H7 (cell line): Measurements from ENCODE around the gene SERPINB5. TPM values are rescaled to one million over a fixed set of nuclear protein-coding genes. Genes with fewer than 3 reads are reported as not detected.
A peak's percentile ranks its signal among the peaks of the same experiment; 100 is the strongest.
"Not testable (repeated sequence)": the region's sequence is repeated elsewhere in the genome, so short reads cannot be mapped to it uniquely, and the experiment has no call there.

Experiments
- DNase-seq: peaks from one replicate; pipeline ENCODE4 v3.0.0; 2012
- H3K27me3 ChIP-seq: 2 replicates; pipeline ENCODE4 v1.6.0; 2011; ENCODE audit warnings: mild to moderate bottlenecking, low read length; ENCODE audit not compliant: control insufficient read depth, insufficient read depth
- H3K36me3 ChIP-seq: replicated peaks from 2 replicates; pipeline ENCODE4 v1.5.1; 2011; ENCODE audit warnings: low read length; ENCODE audit not compliant: control insufficient read depth, insufficient read depth
- H3K4me3 ChIP-seq: 2 replicates; pipeline ENCODE4 v1.5.1; 2011; ENCODE audit warnings: low read depth, mild to moderate bottlenecking, control low read depth, low read length, moderate library complexity; ENCODE audit not compliant: insufficient read depth
- total RNA-seq: library from RNA; depleted of rRNA; stranded (reverse); fragments of >200 nt; shearing (Covaris generic); gene quantifications from 2 replicates; pipeline ENCODE4 v1.2.3, GENCODE V29; 2014

The SERPINB5 gene
- total RNA-seq, 1 experiment from 2014 or later: 0.28 TPM

- H3K4me3 ChIP-seq: no peak overlapping the region
- no peaks in the 10 kb centered on the region for H3K27me3 ChIP-seq
- DNase-seq: no peak
- no peaks in the 10 kb centered on the region for H3K36me3 ChIP-seq
Measured at GRCh38 chr18:63451799-63452660, 24.7 kb upstream of the SERPINB5 start.

DNA sequence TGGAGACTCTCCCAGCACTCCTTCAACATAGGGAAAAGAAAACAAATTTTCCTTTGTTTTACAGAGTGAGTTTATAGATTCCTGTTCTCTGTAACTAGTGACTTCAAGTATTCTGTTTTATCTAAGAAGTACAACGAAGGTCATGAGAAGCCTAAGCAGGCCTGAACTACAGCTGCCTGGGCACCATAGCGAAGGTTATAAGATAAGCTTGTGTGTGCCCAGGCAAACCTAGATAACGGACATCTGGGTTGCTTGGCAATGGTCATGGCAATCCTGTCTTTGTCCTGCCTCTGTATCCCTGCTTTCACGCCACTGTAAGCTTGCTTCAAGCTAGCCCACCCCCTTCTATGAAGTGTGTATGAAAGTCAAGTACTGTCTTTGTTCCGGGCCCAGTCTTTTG, 24.0 kb upstream of the SERPINB5 start:
- H3K36me3 ChIP-seq, DNase-seq, H3K4me3 ChIP-seq: not testable (repeated sequence)

DNA sequence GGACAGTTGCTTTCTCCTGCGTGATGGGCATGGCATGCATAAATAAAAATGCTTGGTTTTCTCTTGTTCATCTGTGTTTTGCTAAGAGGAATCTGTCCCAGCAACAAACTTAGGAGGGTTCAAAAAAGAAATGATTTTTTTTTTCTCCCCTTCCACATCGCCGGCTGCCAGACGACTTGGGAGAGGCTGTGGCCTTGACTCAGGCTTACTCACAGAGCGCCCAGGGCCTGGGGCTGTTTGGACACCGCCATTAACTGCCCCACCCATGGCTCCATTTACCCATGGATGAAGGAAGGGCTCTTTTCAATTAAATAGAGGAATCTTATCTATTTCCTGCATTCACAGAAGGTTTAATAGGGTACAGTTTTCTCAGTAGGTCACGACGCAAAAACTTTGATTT, 22.3 kb upstream of the SERPINB5 start:
- no peak overlapping the region for H3K4me3 ChIP-seq
- DNase-seq: no peak
- no peaks in the 10 kb centered on the region for H3K36me3 ChIP-seq
- H3K27me3 ChIP-seq: no peaks in the 10 kb centered on the region

More for the DNA sequence above, 24.0 kb upstream of the SERPINB5 start:
- H3K27me3 ChIP-seq: not testable (repeated sequence)

DNA sequence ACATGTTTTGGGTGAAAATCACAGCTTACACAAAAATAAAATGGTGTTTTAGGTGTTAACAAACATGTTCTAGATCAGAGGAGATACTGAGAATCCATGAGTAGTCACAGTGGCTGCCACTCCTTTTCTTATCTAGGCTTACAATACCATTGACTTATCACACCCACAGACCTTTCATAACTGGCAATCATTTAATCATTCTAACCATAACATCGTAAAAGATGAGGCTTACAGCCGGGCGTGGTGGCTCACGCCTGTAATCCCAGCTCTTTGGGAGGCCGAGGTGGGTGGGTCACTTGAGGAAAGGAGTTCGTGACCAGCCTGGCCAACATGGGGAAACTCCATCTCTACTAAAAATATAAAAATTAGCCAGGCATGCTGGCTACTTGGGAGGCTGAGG, 18.8 kb upstream of the SERPINB5 start:
- DNase-seq: no peak
- Histone ChIP-seq H3K27me3 (no peaks in the 10 kb centered on the region), H3K36me3 (no peaks in the 10 kb centered on the region), H3K4me3 (no peak overlapping the region)

DNA sequence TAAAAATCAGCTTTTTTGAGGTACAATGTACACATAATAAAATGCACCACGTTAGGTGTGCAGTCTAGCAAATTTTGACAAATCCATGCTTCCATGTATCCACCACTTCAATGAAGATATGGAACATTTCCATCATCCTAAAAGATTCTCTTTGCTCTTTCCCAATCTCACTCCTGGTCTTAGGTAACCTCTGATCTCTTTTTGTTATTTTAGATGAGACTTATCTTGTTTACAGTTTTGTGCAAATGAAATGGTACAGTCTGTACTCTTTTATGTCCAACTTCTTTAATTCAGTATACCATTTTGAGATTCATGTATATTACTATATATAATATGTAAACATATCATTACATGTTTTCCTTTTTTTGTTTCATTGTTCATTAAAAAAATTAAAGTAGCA, 16.3 kb upstream of the SERPINB5 start:
- no peaks in the 10 kb centered on the region for H3K27me3 ChIP-seq
- no peak for DNase-seq
- H3K36me3 ChIP-seq: no peaks in the 10 kb centered on the region
- no peak overlapping the region for H3K4me3 ChIP-seq

- no peak for DNase-seq
- no peak overlapping the region for H3K4me3 ChIP-seq
Measured at GRCh38 chr18:63464434-63464833, 12.3 kb upstream of the SERPINB5 start.

GRCh38 chr18:63465059-63465458, 11.7 kb upstream of the SERPINB5 start:
- DNase-seq: no peak
- no peaks in the 10 kb centered on the region for H3K36me3 ChIP-seq

More at GRCh38 chr18:63464434-63464833, 12.3 kb upstream of the SERPINB5 start:
- Histone ChIP-seq H3K27me3 (no peaks in the 10 kb centered on the region), H3K36me3 (no peaks in the 10 kb centered on the region)

GRCh38 chr18:63467699-63468098, 9.1 kb upstream of the SERPINB5 start:
- no peaks in the 10 kb centered on the region for H3K27me3 ChIP-seq
- DNase-seq: no peak
- H3K4me3 ChIP-seq: no peak overlapping the region
- no peaks in the 10 kb centered on the region for H3K36me3 ChIP-seq

More at GRCh38 chr18:63465059-63465458, 11.7 kb upstream of the SERPINB5 start:
- no peaks in the 10 kb centered on the region for H3K27me3 ChIP-seq
- no peak overlapping the region for H3K4me3 ChIP-seq

DNA sequence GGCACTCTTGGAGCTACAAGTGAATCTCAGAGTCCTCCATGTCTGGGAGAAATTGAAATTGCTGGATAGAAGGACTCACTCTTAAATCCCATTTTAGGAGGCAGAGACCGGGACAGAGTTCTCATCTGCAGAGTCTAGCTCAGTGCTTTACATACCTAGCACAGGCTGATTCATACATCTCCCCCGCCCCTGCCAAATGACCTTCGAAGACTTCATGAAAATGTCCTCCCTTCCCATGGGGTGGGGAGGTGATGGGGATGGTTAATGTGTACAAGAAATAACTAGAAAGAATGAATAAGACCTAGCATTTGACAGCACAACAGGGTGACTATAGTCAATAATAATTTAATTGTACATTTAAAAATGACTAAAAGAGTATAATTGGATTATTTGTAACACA, 8.2 kb upstream of the SERPINB5 start:
- H3K4me3 ChIP-seq: no peak overlapping the region
- no peak for DNase-seq
- H3K36me3 ChIP-seq: no peaks in the 10 kb centered on the region
- H3K27me3 ChIP-seq: no peaks in the 10 kb centered on the region

DNA sequence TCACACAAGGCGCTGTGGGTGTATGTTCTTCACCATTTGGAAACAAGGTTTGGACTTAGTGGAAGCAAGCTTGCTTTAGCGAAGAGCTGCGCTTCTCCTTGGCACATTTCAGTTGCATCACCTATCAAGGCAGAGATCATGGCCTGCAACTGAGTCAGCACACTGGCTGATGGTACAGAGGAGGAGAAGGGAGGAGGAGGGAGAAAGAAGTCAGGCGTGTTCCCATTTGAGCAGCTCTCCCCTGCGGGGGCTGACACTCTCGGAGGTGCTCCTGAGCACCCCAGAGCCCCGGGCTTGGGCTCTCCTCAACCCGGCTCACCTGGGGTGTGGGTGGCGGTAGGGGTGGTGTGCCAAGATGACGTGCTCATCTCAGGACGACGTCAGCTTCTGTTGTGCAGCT, 6.0 kb upstream of the SERPINB5 start:
- no peaks in the 10 kb centered on the region for H3K27me3 ChIP-seq
- H3K4me3 ChIP-seq: no peak overlapping the region
- DNase-seq: peak; percentile 13
- H3K36me3 ChIP-seq: no peaks in the 10 kb centered on the region

- Histone ChIP-seq H3K27me3 (no peaks in the 10 kb centered on the region), H3K4me3 (no peak overlapping the region), H3K36me3 (no peaks in the 10 kb centered on the region)
- DNase-seq: no peak
Measured at GRCh38 chr18:63472380-63472779, 4.4 kb upstream of the SERPINB5 start.

- H3K4me3 ChIP-seq: no peak overlapping the region
- no peak for DNase-seq
- no peaks in the 10 kb centered on the region for H3K36me3 ChIP-seq
- H3K27me3 ChIP-seq: no peaks in the 10 kb centered on the region
Measured at GRCh38 chr18:63477200-63477599, 442 bp downstream of the SERPINB5 start.

GRCh38 chr18:63477968-63478367, 1.2 kb downstream of the SERPINB5 start:
- Histone ChIP-seq H3K27me3 (no peaks in the 10 kb centered on the region), H3K4me3 (no peak overlapping the region), H3K36me3 (no peaks in the 10 kb centered on the region)
- no peak for DNase-seq

- H3K27me3 ChIP-seq: no peaks in the 10 kb centered on the region
- H3K4me3 ChIP-seq: no peak overlapping the region
- no peak for DNase-seq
- no peaks in the 10 kb centered on the region for H3K36me3 ChIP-seq
Measured at GRCh38 chr18:63479826-63480225, 3.1 kb downstream of the SERPINB5 start.

GRCh38 chr18:63480476-63480875, 3.7 kb downstream of the SERPINB5 start:
- no peak for DNase-seq
- H3K4me3 ChIP-seq: no peak overlapping the region
- no peaks in the 10 kb centered on the region for H3K27me3 ChIP-seq
- H3K36me3 ChIP-seq: no peaks in the 10 kb centered on the region
